OCI-LY3 (cell line): Measurements from ENCODE around the gene TOMM70.
"Not testable (repeated sequence)": the region's sequence is repeated elsewhere in the genome, so short reads cannot be mapped to it uniquely, and the experiment has no call there.

Source experiments
- H2AFZ ChIP-seq: fragments of 200-600, 300-600 bp; shearing (Covaris generic); 2 replicates; pipeline ENCODE4 v1.6.0; 2014; ENCODE audit warnings: antibody characterized with exemption, low read depth, low read length
- H3K27ac ChIP-seq: fragments of 200-600, 300-600 bp; sonication (generic); 2 replicates; pipeline ENCODE4 v1.5.1; 2014; ENCODE audit warnings: mild to moderate bottlenecking, low read length, moderate library complexity, mixed read lengths
- H3K27me3 ChIP-seq: fragments of 200-600, 300-600 bp; sonication (generic); 2 replicates; pipeline ENCODE4 v1.6.1; 2014; ENCODE audit warnings: low read depth, low read length, mixed read lengths
- H3K36me3 ChIP-seq: fragments of 200-600, 300-600 bp; sonication (generic); replicated peaks from 2 replicates; pipeline ENCODE3; 2014; ENCODE audit warnings: low read depth, low read length, mixed read lengths
- H3K4me1 ChIP-seq: fragments of 300-600, 200-600 bp; sonication (generic); 2 replicates; pipeline ENCODE4 v1.6.1; 2014; ENCODE audit warnings: low read length, mixed read lengths
- H3K4me2 ChIP-seq: fragments of 200-600, 300-600 bp; sonication (generic); 2 replicates; pipeline ENCODE4 v1.6.1; 2014; ENCODE audit warnings: low read length, mixed read lengths
- H3K4me3 ChIP-seq: fragments of 300-600, 200-600 bp; sonication (generic); 2 replicates; pipeline ENCODE4 v1.5.1; 2014; ENCODE audit warnings: antibody characterized with exemption, mild to moderate bottlenecking, low read length, moderate library complexity
- H3K79me2 ChIP-seq: fragments of 300-600, 200-600 bp; shearing (Covaris generic); 2 replicates; pipeline ENCODE4 v1.6.1; 2014; ENCODE audit warnings: mild to moderate bottlenecking, low read length, mixed read lengths
- H3K9ac ChIP-seq: fragments of 300-600, 200-600 bp; shearing (Covaris generic); 2 replicates; pipeline ENCODE4 v1.6.0; 2014; ENCODE audit warnings: mild to moderate bottlenecking, low read length, moderate library complexity
- H3K9me3 ChIP-seq: fragments of 200-600, 300-600 bp; shearing (Covaris generic); 2 replicates; pipeline ENCODE4 v1.6.1; 2014; ENCODE audit warnings: low read length, mixed read lengths; ENCODE audit not compliant: insufficient read depth
- H4K20me1 ChIP-seq: fragments of 200-600, 300-600 bp; sonication (generic); 2 replicates; pipeline ENCODE4 v1.6.1; 2016; ENCODE audit warnings: low read length, mixed read lengths; ENCODE audit not compliant: insufficient read depth
- CTCF ChIP-seq: fragments of 200-600, 300-600 bp; sonication (generic); IDR thresholded peaks from 2 replicates; pipeline ENCODE4 v1.5.1; 2014; ENCODE audit warnings: antibody characterized with exemption, low read length, low read depth
- EZH2phosphoT487 ChIP-seq: fragments of 200-600 bp; shearing (Covaris generic); IDR thresholded peaks from 2 replicates; pipeline ENCODE4 v1.6.1; 2018; ENCODE audit warnings: antibody characterized with exemption, mixed run types, low read depth

Gene TOMM70

GRCh38 chr3:100400780-100401673, at the start of gene TOMM70, which contains the start of gene LNP1:
Gene TOMM70 (minus strand): TSS chr3:100401089. CDS start chr3:100400949, 140 bp downstream.
Gene LNP1 (plus strand): TSS chr3:100401539. CDS start chr3:100429730, 28,191 bp downstream.
- Histone ChIP-seq H4K20me1 (peaks cover 20% of the 10 kb centered on the region), H3K36me3 (peaks cover 21% of the 10 kb centered on the region), H3K27me3 (no peaks in the 10 kb centered on the region), H3K9ac (peak within 1 kb of the TSS; percentile 89), H3K4me2 (peak within 1 kb of the TSS; percentile 88), H3K79me2 (peaks cover 79% of the 10 kb centered on the region), H2AFZ (peak within 1 kb of the TSS; percentile 99), H3K4me3 (peak within 1 kb of the TSS; percentile 84), H3K9me3 (no peaks in the 10 kb centered on the region), H3K27ac (peak within 1 kb of the TSS; percentile 87), H3K4me1 (peaks cover 28% of the 10 kb centered on the region)
- TF ChIP-seq EZH2phosphoT487 (no peak), CTCF (no peak)

DNA sequence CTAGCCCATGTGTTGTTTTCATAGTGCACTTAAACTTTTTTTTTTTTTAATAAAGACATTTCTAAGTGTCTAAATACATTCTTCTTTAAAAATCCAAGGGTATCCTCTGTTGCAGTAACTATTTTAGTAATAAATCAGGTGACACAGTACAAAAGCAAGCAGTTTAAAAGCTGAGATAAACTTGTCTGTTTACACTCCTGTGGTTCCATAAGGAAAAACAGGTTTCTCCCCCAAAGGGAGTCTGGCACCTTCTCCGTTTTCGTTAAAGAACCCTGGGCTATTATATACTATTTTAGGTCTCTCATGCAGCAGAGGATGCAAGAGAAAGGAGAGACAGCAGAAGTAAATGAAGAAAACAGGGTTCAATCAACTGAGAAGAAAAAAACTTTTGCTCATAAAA, 48.3 kb upstream of the TOMM70 start:
- H3K27ac ChIP-seq: no peak overlapping the region
- no peak overlapping the region for H2AFZ ChIP-seq
- peaks cover under 1% of the 10 kb centered on the region; the same call in 1 of the 2 replicates for H3K4me1 ChIP-seq
- H3K27me3 ChIP-seq: no peaks in the 10 kb centered on the region
- H3K4me3 ChIP-seq: no peak overlapping the region
- no peak overlapping the region for H3K9ac ChIP-seq
- H3K79me2 ChIP-seq: no peaks in the 10 kb centered on the region
- TF ChIP-seq EZH2phosphoT487: no peak
- no peak for TF ChIP-seq CTCF
- H3K36me3 ChIP-seq: no peaks in the 10 kb centered on the region
- H3K9me3 ChIP-seq: no peaks in the 10 kb centered on the region
- no peak overlapping the region for H3K4me2 ChIP-seq
- no peaks in the 10 kb centered on the region for H4K20me1 ChIP-seq

DNA sequence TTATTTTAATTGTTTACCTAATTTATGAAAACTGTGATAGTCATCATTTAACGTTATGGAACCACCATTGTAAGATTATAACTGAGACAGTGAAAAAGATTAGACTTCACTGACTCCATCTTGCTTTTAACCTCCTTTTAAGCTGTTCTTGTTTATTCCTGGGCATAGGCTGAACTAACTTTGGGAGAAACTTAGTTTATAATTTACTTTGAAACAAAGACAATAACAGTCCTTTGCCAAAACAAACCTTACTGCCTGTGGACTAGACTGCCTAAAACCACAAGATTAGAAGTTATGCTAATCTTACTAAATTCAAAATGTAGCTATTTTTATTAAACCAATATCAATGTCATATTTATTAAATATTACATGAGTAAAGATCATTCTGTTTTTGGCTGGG, 47.2 kb upstream of the TOMM70 start:
- H3K4me1 ChIP-seq: no peaks in the 10 kb centered on the region
- H4K20me1 ChIP-seq: no peaks in the 10 kb centered on the region
- H3K9ac ChIP-seq: no peak overlapping the region
- H3K4me2 ChIP-seq: no peak overlapping the region
- no peak overlapping the region for H3K27ac ChIP-seq
- H2AFZ ChIP-seq: no peak overlapping the region
- no peak for TF ChIP-seq EZH2phosphoT487
- no peak for TF ChIP-seq CTCF
- no peaks in the 10 kb centered on the region for H3K36me3 ChIP-seq
- no peaks in the 10 kb centered on the region for H3K79me2 ChIP-seq
- no peaks in the 10 kb centered on the region for H3K27me3 ChIP-seq
- no peaks in the 10 kb centered on the region; the same call in 1 of the 2 replicates for H3K9me3 ChIP-seq
- H3K4me3 ChIP-seq: no peak overlapping the region

GRCh38 chr3:100447067-100447466, 46.2 kb upstream of the TOMM70 start:
- H3K36me3 ChIP-seq, H3K4me2 ChIP-seq, H3K4me3 ChIP-seq, H3K4me1 ChIP-seq, H3K79me2 ChIP-seq, H3K9ac ChIP-seq, H3K9me3 ChIP-seq, H2AFZ ChIP-seq, H4K20me1 ChIP-seq, H3K27ac ChIP-seq, H3K27me3 ChIP-seq: not testable (repeated sequence)
